PC-9 (cell line): ENCODE data around the gene CYBC1. TPM values are rescaled to one million over a fixed set of nuclear protein-coding genes. Genes with fewer than 3 reads are reported as not detected.

Experiments
- BruUV-seq: library from RNA; stranded (reverse); fragments of 400-500 nt; replicated peaks from 2 replicates; lab custom pipeline; 2021; lab: Mats Ljungman, UMichigan
- CTCF ChIA-PET: fragments of 300-600 bp; sonication (Branson Sonifier 250); formaldehyde crosslinking; loops from one replicate; lab custom pipeline; 2022; ENCODE audit warnings: antibody characterized with exemption; lab: Charles Lee
- POLR2A ChIA-PET: fragments of 300-600 bp; sonication (Branson Sonifier 250); formaldehyde crosslinking; loops from one replicate; lab custom pipeline; 2022; ENCODE audit warnings: antibody characterized with exemption; ENCODE audit not compliant: unreplicated experiment; lab: Charles Lee
- DNase-seq, 2 experiments: peaks; one replicate each; pipeline versions ENCODE4 v3.0.0 to v3.0.0-alpha.2; 2015 to 2022; ENCODE audit warnings: mixed read lengths in 1 of 2
- H2AFZ ChIP-seq: fragments of 200-600 bp; sonication (generic); 2 replicates; pipeline ENCODE4 v1.8.1; 2017; ENCODE audit warnings: antibody characterized with exemption
- H3F3A ChIP-seq: fragments of 200-600 bp; sonication (generic); 2 replicates; pipeline ENCODE4 v1.8.1; 2017; ENCODE audit warnings: antibody characterized with exemption, mild to moderate bottlenecking, low read depth; ENCODE audit not compliant: insufficient read depth
- H3K27ac ChIP-seq: fragments of 200-600 bp; sonication (generic); 2 replicates; pipeline ENCODE4 v1.6.1; 2016; ENCODE audit warnings: mixed run types
- H3K27me3 ChIP-seq: fragments of 200-600 bp; sonication (generic); 2 replicates; pipeline ENCODE4 v1.6.1; 2016; ENCODE audit warnings: low read depth, mixed run types; ENCODE audit not compliant: insufficient read depth
- H3K36me3 ChIP-seq: fragments of 200-600 bp; sonication (generic); 2 replicates; pipeline ENCODE4 v1.6.1; 2016; ENCODE audit warnings: low read depth, mixed run types
- H3K4me1 ChIP-seq: fragments of 200-600 bp; sonication (generic); replicated peaks from 2 replicates; pipeline ENCODE4 v1.6.1; 2016; ENCODE audit warnings: mixed run types; ENCODE audit not compliant: insufficient read depth
- H3K4me2 ChIP-seq: fragments of 200-600 bp; sonication (generic); 2 replicates; pipeline ENCODE4 v1.6.1; 2017; ENCODE audit warnings: mixed run types
- H3K4me3 ChIP-seq: fragments of 200-600 bp; sonication (generic); 2 replicates; pipeline ENCODE4 v1.6.1; 2016; ENCODE audit warnings: mixed run types
- H3K79me2 ChIP-seq: fragments of 200-600 bp; sonication (generic); 2 replicates; pipeline ENCODE4 v1.6.1; 2017; ENCODE audit warnings: low read depth, mixed run types
- H3K9me2 ChIP-seq: fragments of 200-600 bp; sonication (generic); 2 replicates; pipeline ENCODE4 v1.8.1; 2017; ENCODE audit warnings: mild to moderate bottlenecking; ENCODE audit not compliant: insufficient read depth
- H3K9me3 ChIP-seq: fragments of 200-600 bp; sonication (generic); 2 replicates; pipeline ENCODE4 v1.8.1; 2016; ENCODE audit warnings: low read depth; ENCODE audit not compliant: insufficient read depth
- H4K20me1 ChIP-seq: fragments of 200-600 bp; sonication (generic); 2 replicates; pipeline ENCODE4 v1.8.1; 2017; ENCODE audit not compliant: insufficient read depth
- EZH2 ChIP-seq: fragments of 200-600 bp; sonication (generic); IDR thresholded peaks from 2 replicates; pipeline ENCODE4 v1.8.0; 2017; ENCODE audit warnings: antibody characterized with exemption, low read depth
- intact Hi-C: fragments of 100-400 bp; cut with micrococcal nuclease; formaldehyde crosslinking; loops from one replicate; pipeline ENCODE4 v1.10.0; 2022; ENCODE audit not compliant: unreplicated experiment
- total RNA-seq: library from RNA; stranded (reverse); gene quantifications from 2 replicates; pipeline ENCODE4 v1.2.3, GENCODE V29; 2021
- TF ChIP-seq, protein P1 (sequence below): fragments of 200-600 bp; sonication (generic); conservative IDR thresholded peaks from 2 replicates; pipeline ENCODE4 v1.6.1; 2017; ENCODE audit warnings: mixed run types, antibody characterized with exemption, mild to moderate bottlenecking, moderate library complexity

CYBC1 gene
- total RNA-seq, 1 experiment from 2014 or later = 78.4 TPM

DNA sequence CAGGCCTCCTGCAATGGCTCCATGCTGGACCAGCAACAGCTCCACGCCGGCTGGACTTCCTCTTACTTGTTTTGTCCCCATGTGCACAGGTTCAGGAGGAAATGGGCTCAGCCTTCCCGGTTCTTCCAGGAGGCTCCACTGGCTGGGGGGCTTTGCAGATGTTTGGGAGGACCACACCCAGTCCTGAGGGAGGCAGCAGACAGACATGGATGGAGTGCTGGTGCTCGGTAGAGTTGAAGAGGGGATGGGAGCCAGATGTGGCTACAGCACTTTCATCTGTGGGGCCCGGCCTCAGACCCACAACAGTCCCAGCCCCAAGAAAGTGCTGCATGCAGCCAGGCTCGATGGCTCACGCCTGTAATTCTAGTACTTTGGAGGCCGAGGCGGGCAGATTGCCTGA lies 29.8 kb upstream of the CYBC1 start:
- DNase-seq = no peak
- CTCF ChIA-PET = no interaction called here
- POLR2A ChIA-PET = no interaction called here
- Histone ChIP-seq H3K4me1 (no peaks in the 10 kb centered on the region), H2AFZ (no peak overlapping the region), H3K27ac (no peak overlapping the region), H4K20me1 (no peaks in the 10 kb centered on the region), H3K9me2 (no peaks in the 10 kb centered on the region), H3K4me3 (no peak overlapping the region), H3K27me3 (no peaks in the 10 kb centered on the region), H3K79me2 (no peaks in the 10 kb centered on the region), H3K36me3 (no peaks in the 10 kb centered on the region), H3K4me2 (no peak overlapping the region), H3F3A (no peaks in the 10 kb centered on the region), H3K9me3 (no peaks in the 10 kb centered on the region)
- no TSS peak for BruUV-seq
- intact Hi-C loops = no loop called here
- no peak for TF ChIP-seq EZH2
- TF ChIP-seq, protein P1, sequence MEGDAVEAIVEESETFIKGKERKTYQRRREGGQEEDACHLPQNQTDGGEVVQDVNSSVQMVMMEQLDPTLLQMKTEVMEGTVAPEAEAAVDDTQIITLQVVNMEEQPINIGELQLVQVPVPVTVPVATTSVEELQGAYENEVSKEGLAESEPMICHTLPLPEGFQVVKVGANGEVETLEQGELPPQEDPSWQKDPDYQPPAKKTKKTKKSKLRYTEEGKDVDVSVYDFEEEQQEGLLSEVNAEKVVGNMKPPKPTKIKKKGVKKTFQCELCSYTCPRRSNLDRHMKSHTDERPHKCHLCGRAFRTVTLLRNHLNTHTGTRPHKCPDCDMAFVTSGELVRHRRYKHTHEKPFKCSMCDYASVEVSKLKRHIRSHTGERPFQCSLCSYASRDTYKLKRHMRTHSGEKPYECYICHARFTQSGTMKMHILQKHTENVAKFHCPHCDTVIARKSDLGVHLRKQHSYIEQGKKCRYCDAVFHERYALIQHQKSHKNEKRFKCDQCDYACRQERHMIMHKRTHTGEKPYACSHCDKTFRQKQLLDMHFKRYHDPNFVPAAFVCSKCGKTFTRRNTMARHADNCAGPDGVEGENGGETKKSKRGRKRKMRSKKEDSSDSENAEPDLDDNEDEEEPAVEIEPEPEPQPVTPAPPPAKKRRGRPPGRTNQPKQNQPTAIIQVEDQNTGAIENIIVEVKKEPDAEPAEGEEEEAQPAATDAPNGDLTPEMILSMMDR = no peak

DNA sequence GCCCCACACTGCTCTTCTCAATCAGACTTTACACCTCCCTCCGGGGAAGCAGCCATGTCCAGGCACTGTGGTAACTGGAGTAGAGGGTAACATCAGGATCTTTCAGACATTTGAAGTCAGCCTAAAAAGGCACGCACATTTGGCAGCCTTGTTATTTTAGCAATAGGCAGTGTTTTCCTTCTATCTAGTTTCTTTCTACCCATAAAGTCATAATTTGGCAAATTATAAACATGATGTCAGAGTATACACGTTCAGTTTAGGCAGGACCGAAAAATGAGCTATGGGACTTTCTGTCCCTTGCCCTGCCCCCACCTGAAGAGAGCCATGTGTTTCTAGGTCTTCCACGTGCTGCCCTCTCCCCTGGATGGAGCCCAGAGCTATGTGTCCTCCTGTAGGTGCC lies 29.1 kb upstream of the CYBC1 start:
- POLR2A ChIA-PET = no interaction called here
- no peak for DNase-seq
- Histone ChIP-seq H4K20me1 (no peaks in the 10 kb centered on the region), H3K27me3 (no peaks in the 10 kb centered on the region), H2AFZ (no peak overlapping the region), H3F3A (no peaks in the 10 kb centered on the region), H3K27ac (no peak overlapping the region), H3K4me2 (no peak overlapping the region), H3K36me3 (no peaks in the 10 kb centered on the region), H3K79me2 (no peaks in the 10 kb centered on the region), H3K4me1 (no peaks in the 10 kb centered on the region), H3K9me2 (no peaks in the 10 kb centered on the region), H3K4me3 (no peak overlapping the region), H3K9me3 (no peaks in the 10 kb centered on the region)
- BruUV-seq = no TSS peak
- TF ChIP-seq EZH2 = no peak
- TF ChIP-seq, protein P1 = no peak
- intact Hi-C loops = no loop called here
- CTCF ChIA-PET = no interaction called here

DNA sequence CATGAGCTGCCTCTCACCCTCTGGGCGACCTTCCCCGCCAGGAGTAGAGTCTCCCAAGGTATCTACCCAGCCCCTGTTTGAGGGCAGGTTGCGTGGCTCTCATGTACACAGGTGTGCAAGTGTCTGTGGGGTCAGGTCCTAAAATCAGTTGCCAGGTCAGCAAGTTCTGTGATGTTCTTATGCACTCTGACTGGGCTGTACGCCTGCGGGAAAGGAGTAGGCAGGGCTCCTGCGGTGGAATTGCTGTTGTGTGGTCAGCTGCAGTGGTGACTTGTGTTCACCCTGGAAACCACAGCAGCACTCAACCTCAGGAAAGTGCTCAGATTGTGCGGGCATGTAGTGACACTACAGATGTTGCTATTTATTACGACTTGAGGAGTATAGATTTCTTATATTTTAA lies 27.4 kb upstream of the CYBC1 start:
- ChIA-PET CTCF (no interaction called here), POLR2A (no interaction called here)
- intact Hi-C loops = no loop called here
- no peaks in the 10 kb centered on the region for H3K36me3 ChIP-seq
- H2AFZ ChIP-seq = no peak overlapping the region
- TF ChIP-seq, protein P1 = no peak
- no peak for TF ChIP-seq EZH2
- no peaks in the 10 kb centered on the region for H3K9me2 ChIP-seq
- no peaks in the 10 kb centered on the region for H3K4me1 ChIP-seq
- H3K79me2 ChIP-seq = no peaks in the 10 kb centered on the region
- H3K9me3 ChIP-seq = no peaks in the 10 kb centered on the region
- H3K27ac ChIP-seq = no peak overlapping the region
- H3K4me2 ChIP-seq = no peak overlapping the region
- no peaks in the 10 kb centered on the region for H3F3A ChIP-seq
- no peak overlapping the region for H3K4me3 ChIP-seq
- H3K27me3 ChIP-seq = no peaks in the 10 kb centered on the region
- no TSS peak for BruUV-seq
- DNase-seq = no peak
- no peaks in the 10 kb centered on the region for H4K20me1 ChIP-seq
